GM13977 (cell line): ENCODE results near the gene NTM.

Source experiments
- DNase-seq: peaks from one replicate; pipeline ENCODE4 v3.0.0; 2012; ENCODE audit warnings: low spot score
- CTCF ChIP-seq: IDR thresholded peaks from 2 replicates; pipeline ENCODE4 v1.5.1; 2012; ENCODE audit warnings: mild to moderate bottlenecking, control low read depth; ENCODE audit not compliant: insufficient read depth; ENCODE audit errors: extremely low read depth, missing control alignments
- in situ Hi-C: fragments of 300-500 bp; cut with MboI; formaldehyde crosslinking; loops from one replicate; pipeline ENCODE4 v1.12.0; 2022; ENCODE audit warnings: low sequenced_read_pairs, low pct_unique_long_range_greater_than_20kb, mixed read lengths, inconsistent platforms; ENCODE audit not compliant: unreplicated experiment

The NTM gene

DNA sequence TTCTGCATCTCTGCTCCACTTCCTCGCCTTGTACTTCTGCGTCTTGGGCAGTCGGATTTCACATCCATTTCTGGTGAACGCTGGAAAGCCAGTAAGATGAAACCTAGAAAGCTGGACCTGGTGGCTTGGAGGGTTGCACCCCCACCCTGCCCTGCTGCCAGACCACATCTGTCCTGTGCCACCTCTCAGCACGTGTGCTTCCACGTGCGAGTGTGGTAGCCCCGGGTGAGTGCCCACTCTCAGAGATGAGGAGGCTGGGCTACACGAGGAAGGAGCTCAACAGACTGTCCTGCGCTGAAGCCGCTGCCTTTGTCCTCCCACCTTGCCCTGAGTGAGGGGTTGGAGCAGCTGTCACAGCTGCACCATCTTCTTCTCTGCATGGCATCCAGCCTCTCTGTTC lies 77.5 kb downstream of the NTM start:
- in situ Hi-C loops, result no loop called here

DNA sequence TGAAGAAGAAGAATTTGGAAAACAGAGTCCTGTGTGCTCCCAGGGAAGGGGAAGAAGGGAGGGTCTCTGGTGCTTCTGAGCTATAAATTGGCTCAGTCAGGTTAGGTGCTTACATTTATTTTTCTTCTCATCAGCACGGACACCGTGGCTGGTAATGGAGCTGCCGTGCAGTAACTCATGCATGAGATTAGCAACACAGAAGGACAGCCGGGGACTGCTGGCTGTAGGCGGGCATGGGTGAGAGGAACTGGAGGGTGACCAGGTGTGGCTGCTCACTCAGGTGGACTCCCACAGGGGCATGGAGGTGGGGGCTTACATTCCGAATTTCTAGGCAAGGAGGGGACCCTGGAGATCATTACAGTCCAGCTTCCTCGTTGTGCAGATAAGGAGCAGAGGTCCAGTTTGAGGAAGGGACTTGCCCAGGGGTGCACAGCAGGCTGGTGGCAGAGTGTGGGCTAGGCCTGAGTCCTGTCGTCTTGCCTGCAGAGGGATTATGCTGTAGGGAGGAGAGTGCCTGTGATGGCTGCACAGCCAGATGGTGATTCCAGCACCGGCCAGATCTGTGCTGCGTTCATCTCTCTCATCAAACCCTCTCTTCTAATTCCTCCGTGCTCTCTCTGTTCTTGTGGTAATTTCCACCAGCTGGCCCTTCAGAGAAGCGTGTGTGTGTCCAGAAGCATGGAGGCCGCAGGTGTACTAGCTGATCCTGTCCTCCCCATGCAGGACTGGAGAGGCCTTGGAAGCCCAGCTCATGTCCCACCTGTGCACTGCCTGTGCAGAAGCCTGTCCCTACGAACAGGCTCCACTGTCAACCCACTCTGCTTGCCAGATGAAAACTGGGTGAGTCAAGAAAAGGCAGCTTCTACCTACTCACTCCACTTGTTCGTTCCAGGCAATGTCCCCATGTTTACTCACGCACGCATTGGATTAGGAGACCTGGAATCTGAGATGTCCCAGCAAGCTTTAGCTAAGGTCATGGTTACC lies 78.9 kb downstream of the NTM start:
- in situ Hi-C loops, result no loop called here

More for the DNA sequence above, 77.5 kb downstream of the NTM start:
- no peak for TF ChIP-seq CTCF
- no peak for DNase-seq

GRCh38 chr11:131454490-131454889 lies 84.1 kb downstream of the NTM start:
- no peak for DNase-seq
- TF ChIP-seq CTCF, result no peak
- in situ Hi-C loops, result no loop called here

More for the DNA sequence above, 78.9 kb downstream of the NTM start:
- no peak for DNase-seq
- no peak for TF ChIP-seq CTCF

DNA sequence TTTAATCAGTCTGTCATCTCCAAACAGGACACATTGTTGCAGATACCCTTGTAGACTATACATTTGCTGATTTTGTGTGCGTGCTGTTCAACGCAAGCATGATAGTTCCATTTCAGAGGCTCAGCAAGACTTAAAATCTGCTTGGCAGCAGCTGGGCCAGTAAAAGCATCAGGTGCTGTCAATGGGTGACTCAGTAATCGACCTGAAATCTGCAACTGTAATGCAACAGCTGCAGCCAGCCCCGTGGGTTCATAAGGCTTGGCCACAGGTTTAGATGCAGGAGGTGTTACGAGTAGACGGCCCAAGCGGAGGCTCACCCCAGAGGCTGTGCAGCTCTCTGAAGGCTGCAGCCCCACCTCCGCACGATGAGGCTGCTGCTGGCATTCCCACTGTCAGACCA lies 84.6 kb downstream of the NTM start:
- in situ Hi-C loops, result no loop called here
- TF ChIP-seq CTCF, result no peak
- DNase-seq, result no peak

DNA sequence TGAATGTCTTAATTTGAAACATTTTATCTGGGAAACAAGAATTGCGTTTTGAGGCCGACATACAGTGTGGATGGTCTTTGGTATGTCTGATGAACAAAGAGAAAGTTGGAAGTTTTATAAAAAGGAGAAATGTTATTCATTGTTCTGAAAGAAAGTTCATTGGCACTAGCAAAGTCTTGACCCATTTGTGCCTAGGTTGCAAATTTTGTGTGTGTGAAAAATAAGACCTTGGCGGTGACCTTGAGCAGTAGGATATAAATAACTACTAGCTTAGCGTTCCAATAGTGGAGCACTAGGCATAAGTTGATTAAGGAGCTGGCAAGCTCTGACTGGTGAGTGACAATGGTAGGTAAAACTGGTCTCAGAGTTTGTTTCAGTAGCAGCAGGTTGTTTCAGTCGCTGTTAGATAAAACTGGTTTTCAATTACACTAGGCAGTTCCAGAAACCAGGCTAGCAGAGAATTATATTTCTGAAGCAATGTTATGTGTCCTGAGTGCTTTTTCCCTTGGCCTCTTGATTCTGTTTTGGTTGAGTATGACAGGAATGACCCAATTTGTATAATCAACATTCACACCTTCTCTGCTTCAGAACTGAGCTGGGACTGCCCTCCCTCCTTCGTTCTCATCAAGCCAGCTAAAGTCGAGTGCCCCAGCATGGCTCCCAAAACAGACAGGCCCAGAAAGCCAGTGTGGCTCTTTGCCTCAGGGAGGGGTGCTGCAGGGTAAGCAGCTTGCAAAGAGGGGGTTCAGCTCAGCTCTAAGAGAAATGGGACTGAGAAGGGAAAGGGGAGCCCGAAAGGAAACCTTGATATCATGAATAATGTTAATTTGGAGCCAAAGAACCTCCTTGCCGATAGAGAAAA lies 85.7 kb downstream of the NTM start:
- DNase-seq, result no peak

More for the DNA sequence above, 85.7 kb downstream of the NTM start:
- in situ Hi-C loops, result no loop called here
- no peak for TF ChIP-seq CTCF
